AG04449 (cell line): Measurements from ENCODE around the gene ZNF792.

Experiments
- CTCF ChIA-PET: fragments of 350-600 bp; formaldehyde crosslinking; extraction: SDS; loops from one replicate; lab custom pipeline; 2021; ENCODE audit warnings: antibody characterized with exemption; lab: Yijun Ruan, JAX
- POLR2A ChIA-PET: fragments of 400-600, 350-600 bp; formaldehyde crosslinking; extraction: SDS; loops from one replicate; lab custom pipeline; 2020; ENCODE audit warnings: antibody characterized with exemption, inconsistent platforms; lab: Yijun Ruan, JAX
- DNase-seq: peaks from one replicate; pipeline ENCODE4 v3.0.0-alpha.2; 2010; ENCODE audit warnings: low read depth, low spot score
- H3K4me3 ChIP-seq: 2 replicates; pipeline ENCODE4 v1.5.1; 2011; ENCODE audit warnings: low read depth, mild to moderate bottlenecking, control low read depth, low read length
- CTCF ChIP-seq: IDR thresholded peaks from one replicate; pipeline ENCODE4 v1.5.1; 2011; ENCODE audit warnings: mild to moderate bottlenecking, moderate library complexity, low read length, control low read depth, inconsistent platforms; ENCODE audit not compliant: insufficient read depth; ENCODE audit errors: missing control alignments

Gene ZNF792

GRCh38 chr19:34959021-34959420 lies 5.0 kb downstream of the ZNF792 start:
- H3K4me3 ChIP-seq: no peak overlapping the region
- no peak for DNase-seq
- no peak for TF ChIP-seq CTCF
- ChIA-PET POLR2A (no interaction called here), CTCF (interaction anchor here (5.7 kb wide), 1 partner anchor 13 kb away, joined by 35 read pairs; no protein-coding TSS in a partner anchor)

- H3K4me3 ChIP-seq: no peak overlapping the region
- ChIA-PET CTCF (interaction anchor here (0.8 to 1.1 kb wide), 2 partner anchors 13 to 31 kb away, joined by 3 read pairs; partner anchors contain the start of gene ZNF30), POLR2A (no interaction called here)
- TF ChIP-seq CTCF: no peak
- DNase-seq: no peak
Measured at GRCh38 chr19:34957830-34958751, 5.9 kb downstream of the ZNF792 start.

- no peak overlapping the region for H3K4me3 ChIP-seq
- CTCF ChIA-PET: no interaction called here
- no peak for TF ChIP-seq CTCF
- DNase-seq: no peak
- POLR2A ChIA-PET: no interaction called here
Measured at GRCh38 chr19:34953092-34953491, 10.9 kb downstream of the ZNF792 start.

- no peak for DNase-seq
- CTCF ChIA-PET: no interaction called here
- no peak overlapping the region for H3K4me3 ChIP-seq
- TF ChIP-seq CTCF: no peak
- POLR2A ChIA-PET: no interaction called here
Measured at GRCh38 chr19:34943861-34944573, 20.0 kb downstream of the ZNF792 start.

- H3K4me3 ChIP-seq: no peak overlapping the region
- no peak for DNase-seq
- TF ChIP-seq CTCF: no peak
- ChIA-PET POLR2A (no interaction called here), CTCF (no interaction called here)
Measured at GRCh38 chr19:34938886-34939285, 25.1 kb downstream of the ZNF792 start.

GRCh38 chr19:34936184-34936583 lies 27.8 kb downstream of the ZNF792 start:
- ChIA-PET POLR2A (interaction anchor here (0.9 kb wide), 1 partner anchor 10 kb away, joined by 3 read pairs; the partner anchor contains the start of gene ZNF30), CTCF (interaction anchor here (0.8 to 1.1 kb wide), 2 partner anchors 9 kb away, joined by 3 to 4 read pairs; partner anchors contain the start of gene ZNF30)
- DNase-seq: no peak
- no peak overlapping the region for H3K4me3 ChIP-seq
- TF ChIP-seq CTCF: no peak
